Activated B cell treated with CpG ODN at 0.5 μM for 24 hours (primary cell): ENCODE measurements around the gene TRIM66. TPM values are rescaled to one million over a fixed set of nuclear protein-coding genes. Genes with fewer than 3 reads are reported as not detected.

Source experiments
- ATAC-seq: fragments of 200-7000 bp; cut with Tn5 transposase; one replicate; pipeline ENCODE4 v1.10.0; 2021; ENCODE audit warnings: low read depth, mild to moderate bottlenecking, moderate library complexity
- CTCF ChIA-PET: fragments of 350-600 bp; sonication (Branson Sonifier 250); formaldehyde crosslinking; loops from one replicate; lab custom pipeline; 2021; ENCODE audit warnings: antibody characterized with exemption; lab: Charles Lee
- POLR2A ChIA-PET: fragments of 350-600 bp; sonication (Branson Sonifier 250); formaldehyde crosslinking; loops from one replicate; lab custom pipeline; 2021; ENCODE audit warnings: antibody characterized with exemption; lab: Charles Lee
- DNase-seq: peaks from one replicate; pipeline ENCODE4 v3.0.0; 2022
- H3K27ac Mint-ChIP-seq: one replicate; pipeline ENCODE4 v1.8.0; 2020; ENCODE audit warnings: mixed read lengths
- H3K27me3 Mint-ChIP-seq: one replicate; pipeline ENCODE4 v1.8.0; 2021; ENCODE audit warnings: mixed read lengths
- H3K36me3 Mint-ChIP-seq: one replicate; pipeline ENCODE4 v1.8.0; 2021; ENCODE audit warnings: low read depth, mixed read lengths
- H3K4me1 Mint-ChIP-seq: one replicate; pipeline ENCODE4 v1.8.0; 2021; ENCODE audit warnings: mixed read lengths
- H3K4me3 Mint-ChIP-seq: one replicate; pipeline ENCODE4 v1.8.0; 2020; ENCODE audit warnings: mild to moderate bottlenecking, mixed read lengths
- H3K9me3 Mint-ChIP-seq: one replicate; pipeline ENCODE4 v1.8.0; 2020; ENCODE audit warnings: mixed read lengths
- CTCF ChIP-seq: fragments of 200-600 bp; IDR thresholded peaks from one replicate; pipeline ENCODE4 v1.8.0; 2022; ENCODE audit warnings: antibody characterized with exemption, mild to moderate bottlenecking
- intact Hi-C: fragments of 100-400 bp; cut with micrococcal nuclease; formaldehyde crosslinking; loops from one replicate; pipeline ENCODE4 v1.15.1; 2024
- total RNA-seq: library from RNA; stranded (reverse); gene quantifications from 2 replicates; pipeline ENCODE4 v1.2.3, GENCODE V29; 2022

The TRIM66 gene
- total RNA-seq, 1 donor from 2014 or later = 12.4 TPM

- DNase-seq (no peak), ATAC-seq (no peak)
- CTCF ChIA-PET = interaction anchor here (1.1 kb wide), 1 partner anchor 278 kb away, joined by 3 read pairs; no protein-coding TSS in a partner anchor
- no peaks in the 10 kb centered on the region for H3K27me3 Mint-ChIP-seq
- H3K4me1 Mint-ChIP-seq = peaks cover 39% of the 10 kb centered on the region
- no peak for TF ChIP-seq CTCF
- no peaks in the 10 kb centered on the region for H3K9me3 Mint-ChIP-seq
- POLR2A ChIA-PET = interaction anchor here (0.5 to 2.6 kb wide), 24 partner anchors 8 to 1391 kb away, joined by 3 to 20 read pairs (median 4); partner anchors contain the start of genes AKIP1, EIF3F, IPO7 and LMO1
- H3K4me3 Mint-ChIP-seq = peak overlapping the region; percentile 94
- peaks cover 52% of the 10 kb centered on the region for H3K36me3 Mint-ChIP-seq
- H3K27ac Mint-ChIP-seq = peak overlapping the region; percentile 96
- intact Hi-C loops = loop anchor here (1.0 to 10.0 kb wide), 11 partner anchors 50 to 1773 kb away; partner anchors contain the start of genes AKIP1, AMPD3, EIF3F and IPO7
Observed at GRCh38 chr11:8681837-8682302, 595 bp downstream of the TRIM66 start.

GRCh38 chr11:8679006-8679405, 3.5 kb downstream of the TRIM66 start:
- CTCF ChIA-PET = no interaction called here
- H3K27me3 Mint-ChIP-seq = no peaks in the 10 kb centered on the region
- H3K4me1 Mint-ChIP-seq = peaks cover 24% of the 10 kb centered on the region
- no peak for DNase-seq
- H3K36me3 Mint-ChIP-seq = peaks cover 29% of the 10 kb centered on the region
- no peaks in the 10 kb centered on the region for H3K9me3 Mint-ChIP-seq
- POLR2A ChIA-PET = interaction anchor here (0.8 kb wide), 1 partner anchor 10 kb away, joined by 3 read pairs; no protein-coding TSS in a partner anchor
- ATAC-seq = no peak
- intact Hi-C loops = no loop called here
- no peak for TF ChIP-seq CTCF
- no peak overlapping the region for H3K27ac Mint-ChIP-seq
- H3K4me3 Mint-ChIP-seq = no peak overlapping the region

GRCh38 chr11:8676458-8676857, 6.0 kb downstream of the TRIM66 start:
- Mint-ChIP-seq H3K9me3 (no peaks in the 10 kb centered on the region), H3K27ac (no peak overlapping the region), H3K4me1 (peaks cover 5% of the 10 kb centered on the region), H3K27me3 (no peaks in the 10 kb centered on the region), H3K4me3 (no peak overlapping the region), H3K36me3 (peaks cover 25% of the 10 kb centered on the region)
- ATAC-seq (no peak), DNase-seq (no peak)
- POLR2A ChIA-PET = no interaction called here
- TF ChIP-seq CTCF = no peak
- intact Hi-C loops = no loop called here
- CTCF ChIA-PET = no interaction called here

- no peaks in the 10 kb centered on the region for H3K4me1 Mint-ChIP-seq
- ATAC-seq = no peak
- intact Hi-C loops = no loop called here
- peaks cover 28% of the 10 kb centered on the region for H3K36me3 Mint-ChIP-seq
- no peak overlapping the region for H3K4me3 Mint-ChIP-seq
- no peak for TF ChIP-seq CTCF
- ChIA-PET POLR2A (interaction anchor here (1.7 kb wide), 1 partner anchor 8 kb away, joined by 7 read pairs; the partner anchor contains the start of genes RPL27A and TRIM66), CTCF (no interaction called here)
- DNase-seq = no peak
- H3K27me3 Mint-ChIP-seq = no peaks in the 10 kb centered on the region
- H3K9me3 Mint-ChIP-seq = no peaks in the 10 kb centered on the region
- H3K27ac Mint-ChIP-seq = no peak overlapping the region
Observed at GRCh38 chr11:8674859-8675258, 7.6 kb downstream of the TRIM66 start.

- ATAC-seq (no peak), DNase-seq (no peak)
- no peak overlapping the region for H3K4me3 Mint-ChIP-seq
- no peak for TF ChIP-seq CTCF
- intact Hi-C loops = no loop called here
- no peaks in the 10 kb centered on the region for H3K27me3 Mint-ChIP-seq
- no peaks in the 10 kb centered on the region for H3K9me3 Mint-ChIP-seq
- H3K27ac Mint-ChIP-seq = no peak overlapping the region
- ChIA-PET POLR2A (interaction anchor here (0.6 kb wide), 1 partner anchor 8 kb away, joined by 4 read pairs; no protein-coding TSS in a partner anchor), CTCF (no interaction called here)
- H3K36me3 Mint-ChIP-seq = peaks cover 28% of the 10 kb centered on the region
- H3K4me1 Mint-ChIP-seq = no peaks in the 10 kb centered on the region
Observed at GRCh38 chr11:8672346-8672745, 10.1 kb downstream of the TRIM66 start.
